NCI-H2107 treated with DMSO at 0.1 percent for 48 hours (cell line): ENCODE measurements around the gene MR1.
A peak's percentile ranks its signal among the peaks of the same experiment; 100 is the strongest.
"Not testable (repeated sequence)": the region's sequence is repeated elsewhere in the genome, so short reads cannot be mapped to it uniquely, and the experiment has no call there.

Experiments used
- DNase-seq: peaks from one replicate; lab custom pipeline; 2025; ENCODE audit not compliant: unreplicated experiment; lab: John Stamatoyannopoulos, UW

MR1 gene

GRCh38 chr1:181028615-181029014 is 5.2 kb upstream of the MR1 start:
- no peak for DNase-seq

GRCh38 chr1:181032535-181032934 is 1.2 kb upstream of the MR1 start:
- DNase-seq = no peak

- DNase-seq = no peak
Observed at GRCh38 chr1:181033128-181033798, 520 bp upstream of the MR1 start.

- not testable (repeated sequence) for DNase-seq
Observed at GRCh38 chr1:181035210-181035609, 1.4 kb downstream of the MR1 start.

GRCh38 chr1:181036107-181036836 is 2.5 kb downstream of the MR1 start:
- DNase-seq = no peak

GRCh38 chr1:181037386-181037785 is 3.6 kb downstream of the MR1 start:
- DNase-seq = no peak

- peak; percentile 77 for DNase-seq
Observed at GRCh38 chr1:181038399-181038873, 4.7 kb downstream of the MR1 start.

- no peak for DNase-seq
Observed at GRCh38 chr1:181040284-181040865, 6.6 kb downstream of the MR1 start.

- peak; percentile 71 for DNase-seq
Observed at GRCh38 chr1:181043025-181043888, 9.5 kb downstream of the MR1 start.

- no peak for DNase-seq
Observed at GRCh38 chr1:181044449-181044966, 10.7 kb downstream of the MR1 start.

- DNase-seq = not testable (repeated sequence)
Observed at GRCh38 chr1:181045946-181046345, 12.2 kb downstream of the MR1 start.

- no peak for DNase-seq
Observed at GRCh38 chr1:181049378-181049777, 15.6 kb downstream of the MR1 start.

GRCh38 chr1:181050922-181051321 is 17.1 kb downstream of the MR1 start:
- no peak for DNase-seq

GRCh38 chr1:181056560-181056959 is 22.8 kb downstream of the MR1 start:
- no peak for DNase-seq

- no peak for DNase-seq
Observed at GRCh38 chr1:181057079-181057478, 23.3 kb downstream of the MR1 start.

- DNase-seq = no peak
Observed at GRCh38 chr1:181059435-181059834, 25.7 kb downstream of the MR1 start.

- no peak for DNase-seq
Observed at GRCh38 chr1:181060066-181060465, 26.3 kb downstream of the MR1 start.

- DNase-seq = not testable (repeated sequence)
Observed at GRCh38 chr1:181060947-181061346, 27.2 kb downstream of the MR1 start.

- no peak for DNase-seq
Observed at GRCh38 chr1:181061487-181061886, 27.7 kb downstream of the MR1 start.

GRCh38 chr1:181061891-181062835 is 28.4 kb downstream of the MR1 start:
- DNase-seq = no peak
